IPS-20b (cell line): ENCODE measurements around the gene TULP4.
"Not testable (repeated sequence)": the region's sequence is repeated elsewhere in the genome, so short reads cannot be mapped to it uniquely, and the experiment has no call there.

Source experiments
- H3K27ac ChIP-seq: one replicate; pipeline ENCODE4 v1.5.1; 2013; ENCODE audit warnings: low read length
- H3K27me3 ChIP-seq: 2 replicates; pipeline ENCODE4 v1.6.1; 2013; ENCODE audit warnings: mild to moderate bottlenecking, low read length, inconsistent platforms; ENCODE audit not compliant: insufficient read depth
- H3K36me3 ChIP-seq: 2 replicates; pipeline ENCODE4 v1.6.1; 2013; ENCODE audit warnings: low read depth, mild to moderate bottlenecking, inconsistent platforms, low read length, moderate library complexity; ENCODE audit not compliant: insufficient read depth
- H3K4me1 ChIP-seq: 2 replicates; pipeline ENCODE4 v1.6.1; 2013; ENCODE audit warnings: mild to moderate bottlenecking, control low read depth, inconsistent platforms, low read length, moderate library complexity; ENCODE audit not compliant: insufficient read depth
- H3K4me3 ChIP-seq: 2 replicates; pipeline ENCODE4 v1.5.1; 2013; ENCODE audit warnings: mild to moderate bottlenecking, low read length, inconsistent platforms
- H3K9ac ChIP-seq: 2 replicates; pipeline ENCODE4 v1.6.1; 2013; ENCODE audit warnings: low read depth, mild to moderate bottlenecking, inconsistent platforms, low read length, moderate library complexity
- H3K9me3 ChIP-seq: 2 replicates; pipeline ENCODE4 v1.6.1; 2013; ENCODE audit warnings: mild to moderate bottlenecking, low read depth, low read length, inconsistent platforms; ENCODE audit not compliant: insufficient read depth

The TULP4 gene

GRCh38 chr6:158296854-158297324, 15.4 kb upstream of the TULP4 start:
- H3K4me1 ChIP-seq, H3K27ac ChIP-seq, H3K36me3 ChIP-seq, H3K27me3 ChIP-seq, H3K4me3 ChIP-seq, H3K9ac ChIP-seq: not testable (repeated sequence)
- H3K9me3 ChIP-seq = peaks cover 15% of the 10 kb centered on the region

GRCh38 chr6:158297657-158298056, 14.6 kb upstream of the TULP4 start:
- not testable (repeated sequence) for H3K4me3 ChIP-seq, H3K27ac ChIP-seq, H3K4me1 ChIP-seq, H3K27me3 ChIP-seq, H3K36me3 ChIP-seq, H3K9ac ChIP-seq
- H3K9me3 ChIP-seq = peaks cover 15% of the 10 kb centered on the region

- H3K36me3 ChIP-seq = peaks cover 11% of the 10 kb centered on the region
- H3K27me3 ChIP-seq, H3K4me3 ChIP-seq, H3K27ac ChIP-seq, H3K9ac ChIP-seq, H3K4me1 ChIP-seq: not testable (repeated sequence)
- peaks cover 15% of the 10 kb centered on the region for H3K9me3 ChIP-seq
Measured at GRCh38 chr6:158300306-158301143, 11.7 kb upstream of the TULP4 start.

- H3K9me3 ChIP-seq = peaks cover 12% of the 10 kb centered on the region
- not testable (repeated sequence) for H3K27ac ChIP-seq
Measured at GRCh38 chr6:158301561-158301960, 10.7 kb upstream of the TULP4 start.

GRCh38 chr6:158302195-158302796, 10.0 kb upstream of the TULP4 start:
- not testable (repeated sequence) for H3K36me3 ChIP-seq, H3K4me3 ChIP-seq, H3K9me3 ChIP-seq, H3K4me1 ChIP-seq, H3K27me3 ChIP-seq, H3K27ac ChIP-seq, H3K9ac ChIP-seq

More at GRCh38 chr6:158301561-158301960, 10.7 kb upstream of the TULP4 start:
- not testable (repeated sequence) for H3K9ac ChIP-seq, H3K27me3 ChIP-seq, H3K4me1 ChIP-seq, H3K4me3 ChIP-seq
- peaks cover 10% of the 10 kb centered on the region for H3K36me3 ChIP-seq

- H3K4me1 ChIP-seq = no peaks in the 10 kb centered on the region
- H3K27ac ChIP-seq = no peak overlapping the region
- no peaks in the 10 kb centered on the region for H3K27me3 ChIP-seq
- H3K4me3 ChIP-seq = no peak overlapping the region
- H3K9me3 ChIP-seq = no peaks in the 10 kb centered on the region; the same call in 1 of the 2 replicates
- H3K9ac ChIP-seq = no peak overlapping the region
- peaks cover 3% of the 10 kb centered on the region for H3K36me3 ChIP-seq
Measured at GRCh38 chr6:158303210-158303731, 9.0 kb upstream of the TULP4 start.

- Histone ChIP-seq H3K4me3 (no peak overlapping the region), H3K27ac (no peak overlapping the region), H3K27me3 (no peaks in the 10 kb centered on the region), H3K36me3 (peaks cover 3% of the 10 kb centered on the region; the same call in 1 of the 2 replicates), H3K4me1 (no peaks in the 10 kb centered on the region), H3K9ac (no peak overlapping the region), H3K9me3 (no peaks in the 10 kb centered on the region; the same call in 1 of the 2 replicates)
Measured at GRCh38 chr6:158304254-158304653, 8.0 kb upstream of the TULP4 start.

GRCh38 chr6:158309814-158310213, 2.5 kb upstream of the TULP4 start:
- H3K4me1 ChIP-seq = peaks cover 6% of the 10 kb centered on the region; the same call in 1 of the 2 replicates
- H3K27ac ChIP-seq = no peak overlapping the region
- H3K27me3 ChIP-seq = no peaks in the 10 kb centered on the region
- H3K36me3 ChIP-seq = peaks cover 29% of the 10 kb centered on the region
- H3K9ac ChIP-seq = no peak overlapping the region
- no peaks in the 10 kb centered on the region; the same call in 1 of the 2 replicates for H3K9me3 ChIP-seq
- H3K4me3 ChIP-seq = no peak overlapping the region

GRCh38 chr6:158311193-158311592, 1.1 kb upstream of the TULP4 start:
- Histone ChIP-seq H3K9ac (no peak overlapping the region), H3K9me3 (no peaks in the 10 kb centered on the region; the same call in 1 of the 2 replicates), H3K27ac (no peak overlapping the region), H3K27me3 (no peaks in the 10 kb centered on the region), H3K36me3 (peaks cover 40% of the 10 kb centered on the region), H3K4me1 (peaks cover 6% of the 10 kb centered on the region; the same call in 1 of the 2 replicates), H3K4me3 (no peak overlapping the region)

GRCh38 chr6:158311626-158312025, 639 bp upstream of the TULP4 start:
- Histone ChIP-seq H3K27ac (no peak overlapping the region), H3K4me1 (peaks cover 6% of the 10 kb centered on the region; the same call in 1 of the 2 replicates), H3K9ac (no peak overlapping the region), H3K36me3 (peaks cover 43% of the 10 kb centered on the region), H3K9me3 (no peaks in the 10 kb centered on the region; the same call in 1 of the 2 replicates), H3K27me3 (no peaks in the 10 kb centered on the region), H3K4me3 (no peak overlapping the region)

GRCh38 chr6:158312672-158313397, 570 bp downstream of the TULP4 start:
- Histone ChIP-seq H3K27me3 (no peaks in the 10 kb centered on the region), H3K9ac (no peak overlapping the region), H3K4me1 (peaks cover 6% of the 10 kb centered on the region; the same call in 1 of the 2 replicates), H3K4me3 (no peak overlapping the region), H3K9me3 (no peaks in the 10 kb centered on the region; the same call in 1 of the 2 replicates), H3K27ac (no peak overlapping the region), H3K36me3 (peaks cover 47% of the 10 kb centered on the region)
